Stimulated activated CD4-positive, alpha-beta T cell treated with anti-CD3 and anti-CD28 coated beads, Interleukin-1b, Interleukin-23, amount 100 ng/mL, for 48 hours (primary cell): Measurements from ENCODE around the gene FGGY.
"Not testable (repeated sequence)": the region's sequence is repeated elsewhere in the genome, so short reads cannot be mapped to it uniquely, and the experiment has no call there.

Experiments
- DNase-seq: peaks from one replicate; pipeline ENCODE4 v3.0.0-alpha.2; 2020

Gene FGGY

GRCh38 chr1:59289570-59289969 is 7.3 kb upstream of the FGGY start:
- DNase-seq, result no peak

DNA sequence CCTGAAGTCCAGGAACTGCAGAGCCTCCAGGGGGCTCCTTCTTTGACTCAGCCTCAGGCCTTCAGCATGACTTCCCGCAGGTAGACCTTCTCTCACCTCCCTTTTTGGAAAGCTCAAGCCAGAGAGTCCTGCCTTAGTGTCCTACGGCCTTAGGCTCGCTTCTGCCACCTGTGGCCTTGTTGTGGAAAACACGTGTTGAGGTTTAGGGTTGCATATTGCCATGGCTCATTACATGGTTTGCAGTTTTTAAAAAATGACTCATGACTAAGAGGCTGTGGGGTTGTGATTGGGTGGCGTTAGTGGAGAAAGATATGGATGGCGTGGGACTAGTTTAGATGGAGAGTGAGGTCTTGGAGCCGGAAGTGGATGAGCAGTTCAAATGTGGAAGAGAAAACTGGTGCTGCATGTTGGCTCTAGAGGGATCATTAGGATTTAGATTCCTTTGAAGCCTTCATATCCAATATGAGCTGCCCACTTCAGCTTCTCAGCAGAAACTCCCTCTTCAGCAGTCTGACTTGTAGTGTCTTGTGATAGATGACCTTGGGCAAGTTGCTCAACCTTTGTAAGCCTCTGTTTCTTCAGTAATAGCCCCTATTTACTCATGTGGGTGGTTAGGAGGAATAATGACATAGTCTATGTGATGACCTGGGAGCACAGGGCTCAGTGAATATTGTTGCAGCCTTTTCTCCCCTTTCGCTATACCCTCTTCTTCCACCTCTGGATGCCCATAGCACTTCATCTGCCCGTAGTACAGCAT is 6.5 kb upstream of the FGGY start:
- DNase-seq, result no peak

GRCh38 chr1:59291561-59291960 is 5.3 kb upstream of the FGGY start:
- no peak for DNase-seq

DNA sequence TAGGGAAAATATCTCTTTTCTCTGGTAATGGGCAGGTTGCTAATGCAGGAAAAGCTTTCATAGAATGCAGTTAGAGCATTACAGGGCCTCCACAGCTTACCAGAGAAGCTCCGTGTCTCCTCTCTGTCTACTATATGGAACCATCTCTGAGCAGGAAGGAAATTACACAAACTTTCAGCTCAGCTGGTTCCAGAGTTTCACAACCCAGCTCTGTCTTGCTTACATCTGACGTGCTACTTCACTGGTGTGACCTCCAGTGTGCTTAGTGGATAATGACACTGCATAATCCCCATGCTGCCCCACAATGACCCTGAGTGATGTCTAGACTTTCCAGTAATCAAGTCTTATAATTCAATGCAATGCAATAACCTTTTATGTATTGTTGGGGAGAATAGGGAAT is 4.3 kb upstream of the FGGY start:
- no peak for DNase-seq

- DNase-seq, result no peak
These were observed 3.7 kb upstream of the FGGY start for GRCh38 chr1:59293206-59293605.

DNA sequence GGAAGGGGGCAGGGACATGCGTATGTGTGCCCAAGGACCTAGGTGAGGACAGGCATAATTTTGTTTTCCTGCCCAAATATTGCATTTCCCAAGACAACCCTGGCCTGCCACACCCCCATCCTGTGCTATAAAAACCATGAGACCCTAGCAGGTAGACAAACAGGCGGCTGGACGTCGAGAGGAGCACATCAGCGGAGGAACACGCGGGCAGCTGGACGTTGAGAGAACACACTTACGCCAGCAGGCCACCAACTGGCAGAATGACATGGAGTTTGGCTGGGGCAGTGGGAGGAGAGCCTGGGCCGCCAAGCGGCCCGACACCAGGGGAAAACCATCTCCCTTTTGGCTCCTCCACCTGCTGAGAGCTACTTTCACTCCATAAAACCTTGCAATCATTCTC is 3.0 kb upstream of the FGGY start:
- no peak for DNase-seq

- no peak for DNase-seq
These were observed 2.5 kb upstream of the FGGY start for GRCh38 chr1:59294423-59294822.

- no peak for DNase-seq
These were observed 1.3 kb upstream of the FGGY start for GRCh38 chr1:59295618-59296017.

GRCh38 chr1:59298026-59298583 is 1.2 kb downstream of the FGGY start:
- no peak for DNase-seq

DNA sequence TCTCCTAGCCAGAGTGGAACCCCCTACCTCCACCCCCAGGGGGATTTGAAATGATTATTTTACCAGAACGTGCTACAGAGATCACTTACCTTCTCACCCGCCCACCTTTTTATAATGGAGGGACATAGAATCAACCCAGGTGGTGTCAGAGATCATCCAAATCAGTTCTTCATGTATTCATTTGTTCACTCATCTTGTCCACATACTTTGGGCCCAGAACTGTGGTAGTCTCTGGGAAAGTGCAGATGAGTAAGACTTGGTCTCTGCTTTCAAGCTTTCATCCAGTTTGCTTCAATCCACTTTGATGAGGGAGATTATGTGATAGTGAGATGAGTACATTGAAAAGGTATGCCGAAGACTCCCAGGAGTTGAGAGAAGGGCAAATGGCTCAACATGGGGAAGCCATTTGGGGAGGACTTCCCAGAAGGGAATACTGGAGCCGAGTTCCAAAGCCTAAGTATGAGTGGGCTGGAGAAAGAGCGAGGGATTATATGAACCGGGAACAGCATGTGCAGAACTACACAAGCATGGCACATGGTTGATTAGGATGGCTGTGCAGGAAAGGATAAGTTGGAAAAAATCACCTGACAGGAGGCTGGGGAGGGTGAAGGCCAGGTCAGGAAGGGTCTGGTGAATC is 1.9 kb downstream of the FGGY start:
- no peak for DNase-seq

DNA sequence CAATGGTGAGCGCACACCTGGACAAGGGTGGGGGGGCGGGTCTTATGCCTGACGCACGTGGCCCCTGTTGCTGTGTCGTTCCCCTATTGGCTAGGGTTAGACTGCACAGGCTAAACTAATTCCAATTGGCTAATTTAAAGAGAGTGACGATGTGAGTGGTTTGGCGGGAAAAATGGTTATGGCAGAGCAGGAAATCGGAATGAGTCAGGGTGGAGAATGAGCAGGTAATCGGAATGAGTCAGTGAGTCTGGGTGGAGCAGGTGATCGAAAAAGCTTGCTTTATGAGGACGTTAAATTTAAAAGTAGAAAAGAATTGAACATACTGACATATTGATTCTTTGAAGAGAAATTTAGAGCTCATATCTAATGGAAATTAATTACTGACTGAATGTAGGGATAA is 2.8 kb downstream of the FGGY start:
- DNase-seq, result not testable (repeated sequence)

GRCh38 chr1:59302297-59302696 is 5.4 kb downstream of the FGGY start:
- DNase-seq, result no peak

- DNase-seq, result no peak
These were observed 6.0 kb downstream of the FGGY start for GRCh38 chr1:59302871-59303270.

DNA sequence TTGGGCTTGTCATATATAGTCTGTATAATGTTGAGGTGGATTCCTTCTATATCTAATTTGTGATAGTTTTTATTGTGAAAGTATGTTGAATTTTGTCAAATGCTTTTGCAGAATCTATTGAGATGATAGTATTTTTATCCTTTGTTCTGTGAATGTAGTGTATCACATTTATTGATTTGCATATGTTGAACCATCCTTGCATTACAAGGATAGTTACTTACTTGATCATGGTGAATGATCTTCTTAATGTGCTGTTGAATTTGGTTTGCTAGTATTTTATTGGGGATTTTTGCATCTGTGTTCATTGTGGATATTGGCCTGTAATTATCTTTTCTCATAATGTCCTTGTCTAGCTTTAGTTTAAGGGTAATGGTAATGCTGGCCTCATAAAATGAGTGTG is 8.3 kb downstream of the FGGY start:
- DNase-seq, result no peak

GRCh38 chr1:59307591-59307990 is 10.7 kb downstream of the FGGY start:
- DNase-seq, result no peak

GRCh38 chr1:59308839-59309238 is 11.9 kb downstream of the FGGY start:
- no peak for DNase-seq

DNA sequence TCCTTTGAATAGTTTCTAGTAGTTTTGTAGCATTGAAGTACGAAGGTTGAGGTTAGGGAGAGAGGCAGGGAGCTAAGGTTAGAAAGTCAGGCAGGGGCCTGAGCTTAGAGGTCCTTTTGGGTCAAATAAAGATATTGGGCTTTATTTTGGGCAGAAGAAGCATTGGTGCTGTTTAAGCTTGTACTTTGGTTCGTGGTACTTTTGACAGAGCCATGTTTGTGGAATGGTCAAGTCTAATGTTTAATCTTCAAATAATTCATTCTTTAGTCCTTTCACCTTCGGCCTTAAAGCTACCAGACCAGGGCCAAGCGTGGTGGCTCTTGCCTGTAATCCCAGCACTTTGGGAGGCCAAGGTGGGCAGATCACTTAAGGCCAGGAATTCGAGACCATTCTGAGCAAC is 12.5 kb downstream of the FGGY start:
- no peak for DNase-seq

GRCh38 chr1:59309795-59310548 is 13.1 kb downstream of the FGGY start:
- DNase-seq, result no peak

- DNase-seq, result no peak
These were observed 13.8 kb downstream of the FGGY start for GRCh38 chr1:59310549-59311250.

DNA sequence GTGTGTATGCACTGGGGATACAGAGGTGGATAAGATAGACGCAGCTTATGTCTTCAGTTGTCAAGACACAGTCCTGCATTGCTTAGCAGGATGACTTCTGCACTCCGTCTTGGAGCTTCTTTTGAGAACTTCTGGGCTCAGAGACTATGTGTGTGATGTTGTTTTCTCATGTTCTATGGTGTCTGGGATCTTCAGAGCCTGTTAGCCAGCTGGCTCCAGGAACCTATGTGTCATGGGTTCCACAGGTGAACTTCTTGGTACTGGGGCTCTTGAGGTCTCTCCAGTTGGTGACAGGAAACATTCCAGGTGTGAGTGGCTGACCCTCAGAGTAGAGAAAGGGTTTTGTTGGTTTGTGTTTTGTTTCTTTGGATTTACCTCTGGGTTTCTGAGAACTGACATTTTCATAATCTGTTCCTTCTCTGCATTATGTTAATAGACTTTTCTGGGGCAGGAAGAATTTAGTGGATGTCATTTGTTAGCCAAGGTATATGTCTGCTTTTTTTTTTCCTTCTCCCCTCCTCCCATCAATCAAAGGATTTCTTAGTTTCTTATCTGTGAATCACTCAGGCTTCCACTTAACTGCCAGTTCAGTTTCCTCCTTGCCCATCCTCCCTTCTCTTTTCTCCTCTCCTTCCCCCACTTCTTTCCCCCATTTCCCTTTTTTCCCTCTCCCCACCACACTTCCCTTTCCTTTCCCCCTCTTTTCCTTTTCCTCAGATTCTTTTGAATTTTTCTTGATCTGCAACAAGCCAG is 18.1 kb downstream of the FGGY start:
- DNase-seq, result no peak

DNA sequence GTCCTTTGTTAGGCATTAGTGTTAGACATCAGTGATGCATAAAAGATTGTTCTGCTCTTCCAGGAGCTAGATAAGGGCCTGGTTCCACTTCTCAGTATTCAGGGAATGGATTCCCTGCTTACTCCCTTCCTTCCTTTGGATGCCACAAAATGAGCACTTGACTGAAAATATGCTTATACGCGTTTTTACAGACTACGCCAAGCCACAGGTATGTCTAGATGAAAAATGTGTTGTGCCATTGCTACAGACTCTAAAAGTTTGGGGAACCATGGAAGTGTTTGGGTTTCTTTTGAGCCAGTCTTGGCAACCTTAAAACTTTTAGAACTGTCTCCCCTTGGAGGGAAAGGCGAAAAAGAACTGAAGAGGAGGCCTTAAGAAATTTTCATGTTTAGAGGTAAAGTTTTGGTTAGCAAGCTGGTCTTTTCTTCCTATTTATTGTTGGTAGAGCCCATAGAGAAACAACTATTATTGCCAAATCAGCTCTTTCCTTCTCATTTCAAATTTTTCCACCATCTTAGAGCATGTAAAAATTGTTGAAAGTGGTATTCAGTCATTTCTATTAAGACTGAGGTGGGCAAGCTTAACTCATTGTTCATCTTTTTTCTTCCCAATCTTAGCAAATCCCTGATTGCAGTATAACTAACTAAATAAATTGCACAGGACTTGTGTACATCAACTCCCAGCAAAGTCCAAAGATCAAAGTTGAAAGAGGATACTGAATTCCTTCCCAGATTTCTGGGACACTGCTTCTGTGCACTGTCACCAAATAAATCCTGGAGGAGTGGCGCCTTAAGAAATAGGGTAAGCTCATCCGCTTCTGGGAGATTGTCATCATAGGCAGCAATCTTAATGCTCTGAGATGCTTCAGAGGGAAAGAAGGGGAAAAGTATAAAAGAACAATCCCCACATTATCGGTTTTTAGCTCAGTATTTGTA is 18.9 kb downstream of the FGGY start:
- no peak for DNase-seq
